Astrocyte (in vitro differentiated cells and primary cell): ENCODE results near the gene STX16.

Source experiments
- CTCF ChIP-seq: IDR thresholded peaks from 2 replicates; pipeline ENCODE4 v1.5.1; 2011; ENCODE audit warnings: low read depth, mild to moderate bottlenecking, inconsistent platforms, low read length, moderate library complexity; ENCODE audit not compliant: insufficient read depth
- EZH2 ChIP-seq: IDR thresholded peaks from 2 replicates; pipeline ENCODE4 v1.6.1; 2012; ENCODE audit warnings: mild to moderate bottlenecking, low read length, inconsistent platforms; ENCODE audit not compliant: insufficient read depth

- TF ChIP-seq CTCF = no peak
- TF ChIP-seq EZH2 = no peak
Measured at GRCh38 chr20:58698741-58699622, 47.9 kb downstream of the STX16 start.
